GM12873 (cell line): Measurements from ENCODE around the gene NIPSNAP2.

Source experiments
- CTCF ChIP-seq: IDR thresholded peaks from 2 replicates; pipeline ENCODE4 v1.5.1; 2012; ENCODE audit warnings: low read depth, mild to moderate bottlenecking, moderate library complexity, low read length, control low read depth; ENCODE audit not compliant: insufficient read depth; ENCODE audit errors: missing control alignments

NIPSNAP2 gene

GRCh38 chr7:56046721-56047445 is 82.5 kb downstream of the NIPSNAP2 start:
- TF ChIP-seq CTCF: no peak

- no peak for TF ChIP-seq CTCF
Measured at GRCh38 chr7:56048245-56048644, 83.9 kb downstream of the NIPSNAP2 start.
